ENCODE data around the gene IGFBP2. TPM values are rescaled to one million over a fixed set of nuclear protein-coding genes. Genes with fewer than 3 reads are reported as not detected.

The IGFBP2 gene
- total RNA-seq, 4 donors from 2014 or later: 113 to 207 (median 167) TPM

- Histone ChIP-seq H3K27ac (peak overlapping the region in 1 of 4 donors; percentile 0), H3K36me3 (peaks cover 0 to 19% (median 0%) of the 10 kb centered on the region in 3 donors), H3K9me3 (no peaks in the 10 kb centered on the region), H3K4me1 (peaks cover 2 to 5% (median 4%) of the 10 kb centered on the region in 3 donors), H3K4me3 (no peak overlapping the region), H3K27me3 (no peaks in the 10 kb centered on the region)
- intact Hi-C loops (cut with DNase I): no loop called here
- DNase-seq: no peak
- no peak for TF ChIP-seq CTCF (IDR thresholded peaks at IDR 0.05)
- TF ChIP-seq POLR2A (IDR thresholded peaks at IDR 0.05): no peak
- WGBS, 2 donors: 85 to 89% methylated on average over 3 of the region's 11 CpGs
Observed at GRCh38 chr2:216671081-216671411, 37.8 kb downstream of the IGFBP2 start.

DNA sequence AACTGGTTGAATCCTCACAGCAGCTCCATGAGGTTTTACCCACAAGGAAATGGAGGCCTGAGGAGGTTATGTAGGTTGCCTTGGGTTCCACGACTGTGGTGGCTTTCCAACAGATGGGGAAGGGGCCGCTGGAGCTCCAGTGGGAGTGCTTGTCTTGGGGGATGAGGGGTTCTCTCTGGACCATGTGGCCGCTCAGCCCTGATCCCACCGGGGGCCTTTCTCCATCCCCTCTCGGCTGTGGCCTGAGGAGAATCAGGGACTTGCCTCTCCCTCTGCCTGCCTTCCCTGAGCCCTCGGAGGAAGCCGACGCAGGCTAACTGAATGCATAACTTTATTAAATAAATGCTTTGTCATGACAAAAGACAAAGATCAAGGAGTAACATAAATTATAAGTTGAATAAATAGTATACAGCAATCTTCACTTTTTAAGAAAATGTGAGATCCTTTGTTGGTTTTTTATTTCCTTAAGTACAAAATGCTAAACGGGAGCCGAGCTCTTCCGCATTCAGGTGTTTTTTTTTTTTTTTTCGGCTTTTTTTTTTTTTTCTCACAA is 38.6 kb downstream of the IGFBP2 start:
- H3K27ac ChIP-seq: peak overlapping the region in 2 of 4 donors; percentile 0 to 19

DNA sequence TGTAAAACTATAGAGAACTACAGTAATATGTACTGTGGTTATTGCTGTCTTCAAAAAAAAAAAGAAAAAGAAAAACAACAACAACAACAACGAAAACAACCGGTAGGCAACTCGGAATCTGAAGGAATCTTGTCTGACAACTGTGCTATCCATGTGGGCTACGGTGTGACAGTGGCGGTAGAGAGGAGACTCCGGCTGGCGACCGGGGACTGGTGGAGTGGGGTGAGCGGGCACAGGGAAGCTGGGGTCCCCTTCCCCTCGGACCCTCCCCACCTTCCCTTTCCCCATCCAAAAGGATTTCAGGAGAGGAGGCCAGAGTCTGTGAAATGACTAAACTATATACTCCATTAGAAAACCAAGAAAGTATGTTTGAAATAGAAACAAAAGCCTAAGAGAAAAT is 39.2 kb downstream of the IGFBP2 start:
- Histone ChIP-seq H3K27me3 (no peaks in the 10 kb centered on the region), H3K9me3 (no peaks in the 10 kb centered on the region), H3K36me3 (peaks cover 0 to 32% (median 1%) of the 10 kb centered on the region in 3 donors), H3K27ac (peak overlapping the region in 1 of 4 donors; percentile 29), H3K4me3 (no peak overlapping the region), H3K4me1 (no peaks in the 10 kb centered on the region)
- 71% methylated on average over 10 of the region's 10 CpGs for WGBS, 2 donors
- intact Hi-C loops (cut with DNase I): no loop called here
- no peak for TF ChIP-seq POLR2A (IDR thresholded peaks at IDR 0.05)
- no peak for TF ChIP-seq CTCF (IDR thresholded peaks at IDR 0.05)
- no peak for DNase-seq

More for the DNA sequence above, 38.6 kb downstream of the IGFBP2 start:
- Histone ChIP-seq H3K4me3 (no peak overlapping the region), H3K36me3 (peaks cover 0 to 26% (median 0%) of the 10 kb centered on the region in 3 donors), H3K4me1 (no peaks in the 10 kb centered on the region), H3K9me3 (no peaks in the 10 kb centered on the region), H3K27me3 (no peaks in the 10 kb centered on the region)
- 66 to 74% methylated on average over 11 to 12 of the region's 12 CpGs for WGBS, 2 donors
- intact Hi-C loops (cut with DNase I): no loop called here
- TF ChIP-seq CTCF (IDR thresholded peaks at IDR 0.05) (no peak), POLR2A (IDR thresholded peaks at IDR 0.05) (no peak)
- DNase-seq: no peak

DNA sequence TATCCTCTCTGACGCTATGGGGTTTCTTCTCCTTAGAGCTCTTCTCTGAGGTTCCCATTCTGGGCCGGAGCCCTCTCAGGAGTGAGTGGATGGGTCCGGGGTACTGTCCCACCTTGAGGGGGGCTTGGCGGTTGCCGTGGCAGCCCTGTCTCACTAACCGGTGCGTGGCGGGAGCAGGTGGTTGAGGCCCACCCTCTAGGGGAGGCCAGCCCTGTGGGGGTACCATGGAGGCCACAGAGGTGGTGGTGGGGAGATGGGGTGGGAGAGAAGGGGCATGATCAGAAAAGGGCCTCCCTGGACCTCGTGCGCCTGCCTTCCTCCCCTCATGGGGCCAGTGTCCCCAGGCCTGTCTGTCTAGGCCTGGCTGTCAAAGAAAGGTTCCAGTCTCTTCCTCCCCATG is 39.8 kb downstream of the IGFBP2 start:
- H3K36me3 ChIP-seq: peaks cover 0 to 38% (median 7%) of the 10 kb centered on the region in 3 donors
- TF ChIP-seq POLR2A (IDR thresholded peaks at IDR 0.05) (no peak), CTCF (IDR thresholded peaks at IDR 0.05) (no peak)
- intact Hi-C loops (cut with DNase I): no loop called here
- 81 to 100% methylated on average over 1 to 2 of the region's 10 CpGs for WGBS, 2 donors
- no peaks in the 10 kb centered on the region for H3K4me1 ChIP-seq
- H3K4me3 ChIP-seq: no peak overlapping the region
- no peaks in the 10 kb centered on the region for H3K27me3 ChIP-seq
- peak overlapping the region in 2 of 4 donors; percentile 29 to 49 for H3K27ac ChIP-seq
- H3K9me3 ChIP-seq: no peaks in the 10 kb centered on the region
- DNase-seq: no peak

DNA sequence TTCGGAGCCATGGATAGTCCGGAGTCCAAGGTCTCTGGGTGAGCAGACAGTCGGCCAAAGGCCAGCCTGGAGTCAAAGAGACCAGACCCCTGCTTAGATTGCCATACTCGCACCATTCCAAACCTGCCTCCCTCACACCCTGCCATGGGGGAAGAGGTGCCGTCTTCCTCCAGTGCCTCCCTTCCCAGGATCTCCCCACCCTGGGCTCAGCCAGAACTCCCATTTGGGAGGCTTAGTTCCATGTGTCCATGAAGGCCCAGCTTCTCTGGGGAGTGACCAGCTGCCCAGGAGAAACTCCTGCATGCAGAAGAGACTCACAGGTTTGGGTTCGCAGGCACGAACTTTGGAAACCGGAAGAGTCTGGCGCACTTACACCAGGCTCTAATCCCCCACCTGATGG is 40.4 kb downstream of the IGFBP2 start:
- Histone ChIP-seq H3K27ac (peak overlapping the region in 2 of 4 donors; percentile 29 to 49), H3K9me3 (no peaks in the 10 kb centered on the region), H3K36me3 (peaks cover 5 to 44% (median 12%) of the 10 kb centered on the region in 3 donors), H3K27me3 (no peaks in the 10 kb centered on the region), H3K4me1 (no peaks in the 10 kb centered on the region), H3K4me3 (no peak overlapping the region)
- intact Hi-C loops (cut with DNase I): no loop called here
- no peak for TF ChIP-seq CTCF (IDR thresholded peaks at IDR 0.05)
- TF ChIP-seq POLR2A (IDR thresholded peaks at IDR 0.05): no peak
- WGBS, 2 donors: 66 to 76% methylated on average over 4 to 6 of the region's 9 CpGs
- DNase-seq: no peak

All from esophagus squamous epithelium (tissue), 5 donors.